ENCODE data around the gene IPO4.

The IPO4 gene

GRCh38 chr14:24157331-24157730, 31.3 kb downstream of the IPO4 start:
- no peak for DNase-seq (ENCODE audit: extremely low read depth, insufficient read length)
- Histone ChIP-seq H3K27me3 (replicated peaks; ENCODE audit: control insufficient read depth, insufficient read depth, low read length) (no peaks in the 10 kb centered on the region), H3K4me3 (replicated peaks; ENCODE audit: low read depth, low read length) (no peak overlapping the region), H3K36me3 (ENCODE audit: control insufficient read depth, insufficient read depth, low read length) (peaks cover 35% of the 10 kb centered on the region)
- TF ChIP-seq CTCF (IDR thresholded peaks at IDR 0.05; ENCODE audit: insufficient read depth, low read length, poor library complexity, severe bottlenecking): no peak

- TF ChIP-seq CTCF (IDR thresholded peaks at IDR 0.05; ENCODE audit: insufficient read depth, low read length, poor library complexity, severe bottlenecking): no peak
- Histone ChIP-seq H3K36me3 (ENCODE audit: control insufficient read depth, insufficient read depth, low read length) (peaks cover 37% of the 10 kb centered on the region), H3K27me3 (replicated peaks; ENCODE audit: control insufficient read depth, insufficient read depth, low read length) (no peaks in the 10 kb centered on the region), H3K4me3 (replicated peaks; ENCODE audit: low read depth, low read length) (no peak overlapping the region)
- DNase-seq (ENCODE audit: extremely low read depth, insufficient read length): no peak
These were observed 31.8 kb downstream of the IPO4 start for GRCh38 chr14:24156840-24157239.

- Histone ChIP-seq H3K36me3 (ENCODE audit: control insufficient read depth, insufficient read depth, low read length) (peaks cover 51% of the 10 kb centered on the region), H3K4me3 (replicated peaks; ENCODE audit: low read depth, low read length) (no peak overlapping the region), H3K27me3 (replicated peaks; ENCODE audit: control insufficient read depth, insufficient read depth, low read length) (no peaks in the 10 kb centered on the region)
- no peak for TF ChIP-seq CTCF (IDR thresholded peaks at IDR 0.05; ENCODE audit: insufficient read depth, low read length, poor library complexity, severe bottlenecking)
- DNase-seq (ENCODE audit: extremely low read depth, insufficient read length): no peak
These were observed 33.5 kb downstream of the IPO4 start for GRCh38 chr14:24155100-24155499.

- Histone ChIP-seq H3K36me3 (ENCODE audit: control insufficient read depth, insufficient read depth, low read length) (peaks cover 36% of the 10 kb centered on the region), H3K27me3 (replicated peaks; ENCODE audit: control insufficient read depth, insufficient read depth, low read length) (no peaks in the 10 kb centered on the region), H3K4me3 (replicated peaks; ENCODE audit: low read depth, low read length) (no peak overlapping the region)
- no peak for DNase-seq (ENCODE audit: extremely low read depth, insufficient read length)
- TF ChIP-seq CTCF (IDR thresholded peaks at IDR 0.05; ENCODE audit: insufficient read depth, low read length, poor library complexity, severe bottlenecking): no peak
These were observed 37.1 kb downstream of the IPO4 start for GRCh38 chr14:24151404-24152080.

- TF ChIP-seq CTCF (IDR thresholded peaks at IDR 0.05; ENCODE audit: insufficient read depth, low read length, poor library complexity, severe bottlenecking): no peak
- no peak for DNase-seq (ENCODE audit: extremely low read depth, insufficient read length)
- H3K4me3 ChIP-seq (replicated peaks; ENCODE audit: low read depth, low read length): no peak overlapping the region
- no peaks in the 10 kb centered on the region for H3K27me3 ChIP-seq (replicated peaks; ENCODE audit: control insufficient read depth, insufficient read depth, low read length)
- peaks cover 33% of the 10 kb centered on the region for H3K36me3 ChIP-seq (ENCODE audit: control insufficient read depth, insufficient read depth, low read length)
These were observed 37.6 kb downstream of the IPO4 start for GRCh38 chr14:24150993-24151392.

- H3K36me3 ChIP-seq (ENCODE audit: control insufficient read depth, insufficient read depth, low read length): peaks cover 32% of the 10 kb centered on the region
- H3K4me3 ChIP-seq (replicated peaks; ENCODE audit: low read depth, low read length): no peak overlapping the region
- no peak for TF ChIP-seq CTCF (IDR thresholded peaks at IDR 0.05; ENCODE audit: insufficient read depth, low read length, poor library complexity, severe bottlenecking)
- no peaks in the 10 kb centered on the region for H3K27me3 ChIP-seq (replicated peaks; ENCODE audit: control insufficient read depth, insufficient read depth, low read length)
- no peak for DNase-seq (ENCODE audit: extremely low read depth, insufficient read length)
These were observed 38.0 kb downstream of the IPO4 start for GRCh38 chr14:24150567-24150966.
